HG03066 (cell line): ENCODE measurements around the gene OR2G2.

Experiments used
- ATAC-seq: cut with Tn5 transposase; IDR thresholded peaks from one replicate; pipeline ENCODE4 v1.9.1; 2021; ENCODE audit warnings: low read depth; ENCODE audit not compliant: unreplicated experiment

The OR2G2 gene

GRCh38 chr1:247588060-247588459, at the start of gene OR2G2:
TSS of gene OR2G2 (plus strand) at chr1:247588360. CDS start at chr1:247588360, 0 bp downstream.
- ATAC-seq, result no peak

- ATAC-seq, result no peak
These were observed 49.6 kb upstream of the OR2G2 start for GRCh38 chr1:247538561-247538960.

GRCh38 chr1:247539215-247539614, 48.9 kb upstream of the OR2G2 start:
- no peak for ATAC-seq

- no peak for ATAC-seq
These were observed 47.6 kb upstream of the OR2G2 start for GRCh38 chr1:247540581-247540980.

GRCh38 chr1:247542811-247543210, 45.3 kb upstream of the OR2G2 start:
- no peak for ATAC-seq

- ATAC-seq, result no peak
These were observed 40.1 kb upstream of the OR2G2 start for GRCh38 chr1:247548092-247548491.

GRCh38 chr1:247548769-247549182, 39.4 kb upstream of the OR2G2 start, which contains the start of gene GCSAML:
TSS of gene GCSAML (plus strand) at chr1:247549134. CDS start at chr1:247549192, 58 bp downstream.
- no peak for ATAC-seq

- ATAC-seq, result no peak
These were observed 36.4 kb upstream of the OR2G2 start for GRCh38 chr1:247551721-247552120.

GRCh38 chr1:247552231-247552630, 35.9 kb upstream of the OR2G2 start:
- no peak for ATAC-seq

GRCh38 chr1:247557926-247558674, 30.1 kb upstream of the OR2G2 start:
- ATAC-seq, result no peak

GRCh38 chr1:247561711-247562110, 26.4 kb upstream of the OR2G2 start:
- no peak for ATAC-seq

GRCh38 chr1:247562198-247562597, 26.0 kb upstream of the OR2G2 start:
- no peak for ATAC-seq

- ATAC-seq, result no peak
These were observed 13.9 kb upstream of the OR2G2 start for GRCh38 chr1:247574236-247574635.

- no peak for ATAC-seq
These were observed 13.5 kb upstream of the OR2G2 start for GRCh38 chr1:247574664-247575063.

- no peak for ATAC-seq
These were observed 11.6 kb upstream of the OR2G2 start for GRCh38 chr1:247576514-247576913.

GRCh38 chr1:247578946-247579460, 9.2 kb upstream of the OR2G2 start:
- ATAC-seq, result no peak

- no peak for ATAC-seq
These were observed 17.1 kb downstream of the OR2G2 start, which contains the start of gene OR2G3 for GRCh38 chr1:247605286-247605685. TSS of gene OR2G3 (plus strand) at chr1:247605586. CDS start at chr1:247605586, 0 bp downstream.

GRCh38 chr1:247613405-247613804, 25.2 kb downstream of the OR2G2 start:
- ATAC-seq, result no peak

GRCh38 chr1:247614625-247615024, 26.5 kb downstream of the OR2G2 start:
- ATAC-seq, result no peak

GRCh38 chr1:247627951-247628350, 39.8 kb downstream of the OR2G2 start:
- no peak for ATAC-seq

- no peak for ATAC-seq
These were observed 49.9 kb downstream of the OR2G2 start for GRCh38 chr1:247638011-247638410.

GRCh38 chr1:247638781-247639180, 50.6 kb downstream of the OR2G2 start:
- ATAC-seq, result no peak
